22Rv1 (cell line): Measurements from ENCODE around the gene SYNPO2.

ENCODE experiments used
- ZFX ChIP-seq: fragments of 450-650 bp; IDR thresholded peaks from 2 replicates; pipeline ENCODE4 v1.6.1; 2017; ENCODE audit warnings: antibody characterized with exemption, borderline replicate concordance
- TF ChIP-seq, protein P1 (sequence below): fragments of 450-650 bp; IDR thresholded peaks from 2 replicates; pipeline ENCODE4 v1.5.1; 2017; ENCODE audit warnings: mild to moderate bottlenecking

DNA sequence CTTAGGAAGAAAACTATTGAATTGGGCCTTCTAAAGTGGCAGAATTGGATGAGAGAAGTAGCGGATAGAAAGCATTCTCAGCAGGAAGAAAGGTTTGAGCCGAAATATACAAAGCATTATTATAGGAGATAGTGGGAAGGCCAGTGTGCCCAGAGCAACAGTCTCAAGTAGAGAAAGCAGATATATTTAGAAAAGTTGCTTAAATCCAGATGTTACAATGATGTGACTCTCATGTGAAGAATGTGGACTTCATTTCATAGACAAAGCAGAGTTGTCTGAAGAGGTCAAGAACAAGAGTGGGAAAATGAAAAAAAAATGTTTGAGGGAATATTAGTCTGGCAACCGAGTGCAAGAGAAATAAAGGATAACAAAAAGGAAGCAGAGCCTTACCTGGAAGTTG, 66.9 kb downstream of the SYNPO2 start:
- TF ChIP-seq, protein P1, sequence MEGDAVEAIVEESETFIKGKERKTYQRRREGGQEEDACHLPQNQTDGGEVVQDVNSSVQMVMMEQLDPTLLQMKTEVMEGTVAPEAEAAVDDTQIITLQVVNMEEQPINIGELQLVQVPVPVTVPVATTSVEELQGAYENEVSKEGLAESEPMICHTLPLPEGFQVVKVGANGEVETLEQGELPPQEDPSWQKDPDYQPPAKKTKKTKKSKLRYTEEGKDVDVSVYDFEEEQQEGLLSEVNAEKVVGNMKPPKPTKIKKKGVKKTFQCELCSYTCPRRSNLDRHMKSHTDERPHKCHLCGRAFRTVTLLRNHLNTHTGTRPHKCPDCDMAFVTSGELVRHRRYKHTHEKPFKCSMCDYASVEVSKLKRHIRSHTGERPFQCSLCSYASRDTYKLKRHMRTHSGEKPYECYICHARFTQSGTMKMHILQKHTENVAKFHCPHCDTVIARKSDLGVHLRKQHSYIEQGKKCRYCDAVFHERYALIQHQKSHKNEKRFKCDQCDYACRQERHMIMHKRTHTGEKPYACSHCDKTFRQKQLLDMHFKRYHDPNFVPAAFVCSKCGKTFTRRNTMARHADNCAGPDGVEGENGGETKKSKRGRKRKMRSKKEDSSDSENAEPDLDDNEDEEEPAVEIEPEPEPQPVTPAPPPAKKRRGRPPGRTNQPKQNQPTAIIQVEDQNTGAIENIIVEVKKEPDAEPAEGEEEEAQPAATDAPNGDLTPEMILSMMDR = no peak
- no peak for TF ChIP-seq ZFX
